Measurements from ENCODE around the gene DOCK3. TPM values are rescaled to one million over a fixed set of nuclear protein-coding genes. Genes with fewer than 3 reads are reported as not detected.
"Not testable (repeated sequence)": the region's sequence is repeated elsewhere in the genome, so short reads cannot be mapped to it uniquely, and the experiment has no call there.

DOCK3 gene
- total RNA-seq, 1 experiment from 2014 or later, result 0.14 TPM

- H3K9me3 Mint-ChIP-seq (ENCODE audit: unreplicated experiment), result no peaks in the 10 kb centered on the region
- POLR2A ChIA-PET, result no interaction called here
- TF ChIP-seq CTCF (IDR thresholded peaks at IDR 0.05; ENCODE audit: unreplicated experiment), result no peak
- no peaks in the 10 kb centered on the region for H3K36me3 Mint-ChIP-seq (ENCODE audit: insufficient read depth, unreplicated experiment)
- no peak overlapping the region for H3K4me3 Mint-ChIP-seq (ENCODE audit: unreplicated experiment)
- no peak for DNase-seq (ENCODE audit: unreplicated experiment)
- no peaks in the 10 kb centered on the region for H3K27me3 Mint-ChIP-seq (ENCODE audit: insufficient read depth, unreplicated experiment)
- H3K4me1 Mint-ChIP-seq (ENCODE audit: insufficient read depth, unreplicated experiment), result no peaks in the 10 kb centered on the region
- H3K27ac Mint-ChIP-seq (ENCODE audit: low read depth, unreplicated experiment), result no peak overlapping the region
- BruUV-seq (replicated peaks), result no TSS peak
- intact Hi-C loops (cut with micrococcal nuclease), result no loop called here
- CTCF ChIA-PET, result no interaction called here
These were observed 84.3 kb downstream of the DOCK3 start for GRCh38 chr3:50759015-50759414.

DNA sequence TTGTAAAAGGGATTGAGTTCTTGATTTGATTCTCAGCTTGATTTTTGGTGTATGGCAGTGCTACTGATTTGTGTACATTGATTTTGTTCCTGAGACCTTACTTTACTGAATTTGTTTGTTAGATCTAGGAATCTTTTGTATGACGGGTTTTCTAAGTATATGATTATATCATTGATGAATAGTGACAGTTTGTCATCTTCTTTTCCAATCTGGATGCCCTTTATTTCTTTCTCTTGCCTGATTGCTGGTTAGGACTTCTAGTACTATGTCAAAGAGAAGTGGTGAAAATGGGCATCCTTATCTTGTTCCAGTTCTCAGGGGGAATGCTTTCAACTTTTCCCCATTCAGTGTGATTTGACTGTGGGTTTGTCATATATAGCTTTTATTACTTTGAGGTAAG lies 103.0 kb downstream of the DOCK3 start:
- no peaks in the 10 kb centered on the region for H3K4me1 Mint-ChIP-seq (ENCODE audit: insufficient read depth, unreplicated experiment)
- no peak for DNase-seq (ENCODE audit: unreplicated experiment)
- H3K4me3 Mint-ChIP-seq (ENCODE audit: unreplicated experiment), result no peak overlapping the region
- intact Hi-C loops (cut with micrococcal nuclease), result no loop called here
- TF ChIP-seq CTCF (IDR thresholded peaks at IDR 0.05; ENCODE audit: unreplicated experiment), result no peak
- H3K27ac Mint-ChIP-seq (ENCODE audit: low read depth, unreplicated experiment), result no peak overlapping the region
- no peaks in the 10 kb centered on the region for H3K36me3 Mint-ChIP-seq (ENCODE audit: insufficient read depth, unreplicated experiment)
- peaks cover 42% of the 10 kb centered on the region for H3K27me3 Mint-ChIP-seq (ENCODE audit: insufficient read depth, unreplicated experiment)
- POLR2A ChIA-PET, result no interaction called here
- CTCF ChIA-PET, result no interaction called here
- H3K9me3 Mint-ChIP-seq (ENCODE audit: unreplicated experiment), result no peaks in the 10 kb centered on the region
- no TSS peak for BruUV-seq (replicated peaks)

DNA sequence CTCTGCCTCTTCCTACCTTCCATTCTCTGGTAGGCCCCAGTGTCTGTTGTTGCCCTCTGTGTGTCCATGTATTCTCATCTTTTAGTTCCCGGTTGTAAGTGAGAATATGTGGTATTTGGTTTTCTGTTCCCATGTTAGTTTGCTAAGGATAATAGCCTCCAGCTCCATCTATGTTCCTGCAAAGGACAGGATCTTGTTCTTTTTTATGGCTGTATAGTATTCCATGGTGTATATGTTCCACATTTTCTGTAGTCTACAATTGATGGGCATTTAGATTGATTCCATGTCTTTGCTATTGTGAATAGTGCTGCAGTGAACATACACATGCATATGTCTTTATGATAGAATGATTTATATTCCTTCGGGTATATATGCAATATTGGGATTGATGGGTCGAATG lies 107.0 kb downstream of the DOCK3 start:
- POLR2A ChIA-PET; H3K9me3 Mint-ChIP-seq (ENCODE audit: unreplicated experiment); intact Hi-C loops (cut with micrococcal nuclease); H3K4me1 Mint-ChIP-seq (ENCODE audit: insufficient read depth, unreplicated experiment); H3K27ac Mint-ChIP-seq (ENCODE audit: low read depth, unreplicated experiment); BruUV-seq (replicated peaks); H3K4me3 Mint-ChIP-seq (ENCODE audit: unreplicated experiment); H3K36me3 Mint-ChIP-seq (ENCODE audit: insufficient read depth, unreplicated experiment); DNase-seq (ENCODE audit: unreplicated experiment); CTCF ChIA-PET: not testable (repeated sequence)
- peaks cover 21% of the 10 kb centered on the region for H3K27me3 Mint-ChIP-seq (ENCODE audit: insufficient read depth, unreplicated experiment)

GRCh38 chr3:50786631-50787030 lies 111.9 kb downstream of the DOCK3 start:
- TF ChIP-seq CTCF (IDR thresholded peaks at IDR 0.05; ENCODE audit: unreplicated experiment), result no peak
- H3K4me1 Mint-ChIP-seq (ENCODE audit: insufficient read depth, unreplicated experiment), result no peaks in the 10 kb centered on the region
- no peaks in the 10 kb centered on the region for H3K9me3 Mint-ChIP-seq (ENCODE audit: unreplicated experiment)
- ChIA-PET CTCF (no interaction called here), POLR2A (no interaction called here)
- intact Hi-C loops (cut with micrococcal nuclease), result no loop called here
- H3K4me3 Mint-ChIP-seq (ENCODE audit: unreplicated experiment), result no peak overlapping the region
- no TSS peak for BruUV-seq (replicated peaks)
- no peaks in the 10 kb centered on the region for H3K27me3 Mint-ChIP-seq (ENCODE audit: insufficient read depth, unreplicated experiment)
- H3K36me3 Mint-ChIP-seq (ENCODE audit: insufficient read depth, unreplicated experiment), result no peaks in the 10 kb centered on the region
- no peak overlapping the region for H3K27ac Mint-ChIP-seq (ENCODE audit: low read depth, unreplicated experiment)
- DNase-seq (ENCODE audit: unreplicated experiment), result no peak

DNA sequence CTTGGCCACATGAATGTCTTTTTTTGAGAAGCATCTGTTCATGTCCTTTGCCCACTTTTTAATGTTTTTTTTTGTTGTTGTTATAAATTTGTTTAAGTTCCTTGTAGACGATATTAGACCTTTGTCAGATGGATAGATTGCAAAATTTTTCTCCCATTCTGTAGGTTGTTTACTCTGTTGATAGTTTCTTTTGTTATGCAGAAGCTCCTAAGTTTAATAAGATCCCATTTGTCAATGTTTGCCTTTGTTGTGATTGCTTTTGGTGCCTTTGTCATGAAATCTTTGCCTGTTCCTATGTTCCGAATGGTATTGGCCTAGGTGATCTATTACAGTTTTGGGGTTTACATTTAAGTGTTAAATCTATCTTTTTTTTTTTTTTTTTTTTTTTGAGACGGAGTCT lies 116.2 kb downstream of the DOCK3 start:
- H3K4me3 Mint-ChIP-seq (ENCODE audit: unreplicated experiment); CTCF ChIA-PET: not testable (repeated sequence)

More for the DNA sequence above, 116.2 kb downstream of the DOCK3 start:
- BruUV-seq (replicated peaks); H3K9me3 Mint-ChIP-seq (ENCODE audit: unreplicated experiment); H3K27ac Mint-ChIP-seq (ENCODE audit: low read depth, unreplicated experiment); DNase-seq (ENCODE audit: unreplicated experiment); H3K36me3 Mint-ChIP-seq (ENCODE audit: insufficient read depth, unreplicated experiment); H3K4me1 Mint-ChIP-seq (ENCODE audit: insufficient read depth, unreplicated experiment); intact Hi-C loops (cut with micrococcal nuclease); POLR2A ChIA-PET: not testable (repeated sequence)
- H3K27me3 Mint-ChIP-seq (ENCODE audit: insufficient read depth, unreplicated experiment), result peaks cover 15% of the 10 kb centered on the region
